Astrocyte of the spinal cord (primary cell): ENCODE measurements around the gene TTLL11.
A peak's percentile ranks its signal among the peaks of the same experiment; 100 is the strongest.

Experiments used
- DNase-seq: peaks from one replicate; pipeline ENCODE4 v3.0.0; 2011; ENCODE audit warnings: low read depth, low spot score
- H3K4me3 ChIP-seq: 2 replicates; pipeline ENCODE4 v1.5.1; 2011; ENCODE audit warnings: low read depth, mild to moderate bottlenecking, low read length, moderate library complexity
- in situ Hi-C: cut with HindIII; loops from 2 replicates; pipeline ENCODE4 v1.10.0; 2017; ENCODE audit warnings: low sequenced_read_pairs
- TF ChIP-seq, protein P1 (sequence below): IDR thresholded peaks from 2 replicates; pipeline ENCODE4 v1.5.1; 2012; ENCODE audit warnings: low read depth, mild to moderate bottlenecking, low read length, inconsistent platforms

The TTLL11 gene

GRCh38 chr9:121976751-121977150 lies 116.4 kb downstream of the TTLL11 start:
- in situ Hi-C loops = loop anchor here (25.0 kb wide), 1 partner anchor 239 kb away; no protein-coding TSS in a partner anchor
- TF ChIP-seq, protein P1, sequence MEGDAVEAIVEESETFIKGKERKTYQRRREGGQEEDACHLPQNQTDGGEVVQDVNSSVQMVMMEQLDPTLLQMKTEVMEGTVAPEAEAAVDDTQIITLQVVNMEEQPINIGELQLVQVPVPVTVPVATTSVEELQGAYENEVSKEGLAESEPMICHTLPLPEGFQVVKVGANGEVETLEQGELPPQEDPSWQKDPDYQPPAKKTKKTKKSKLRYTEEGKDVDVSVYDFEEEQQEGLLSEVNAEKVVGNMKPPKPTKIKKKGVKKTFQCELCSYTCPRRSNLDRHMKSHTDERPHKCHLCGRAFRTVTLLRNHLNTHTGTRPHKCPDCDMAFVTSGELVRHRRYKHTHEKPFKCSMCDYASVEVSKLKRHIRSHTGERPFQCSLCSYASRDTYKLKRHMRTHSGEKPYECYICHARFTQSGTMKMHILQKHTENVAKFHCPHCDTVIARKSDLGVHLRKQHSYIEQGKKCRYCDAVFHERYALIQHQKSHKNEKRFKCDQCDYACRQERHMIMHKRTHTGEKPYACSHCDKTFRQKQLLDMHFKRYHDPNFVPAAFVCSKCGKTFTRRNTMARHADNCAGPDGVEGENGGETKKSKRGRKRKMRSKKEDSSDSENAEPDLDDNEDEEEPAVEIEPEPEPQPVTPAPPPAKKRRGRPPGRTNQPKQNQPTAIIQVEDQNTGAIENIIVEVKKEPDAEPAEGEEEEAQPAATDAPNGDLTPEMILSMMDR = no peak
- peak; percentile 65 for DNase-seq
- H3K4me3 ChIP-seq = no peak overlapping the region

DNA sequence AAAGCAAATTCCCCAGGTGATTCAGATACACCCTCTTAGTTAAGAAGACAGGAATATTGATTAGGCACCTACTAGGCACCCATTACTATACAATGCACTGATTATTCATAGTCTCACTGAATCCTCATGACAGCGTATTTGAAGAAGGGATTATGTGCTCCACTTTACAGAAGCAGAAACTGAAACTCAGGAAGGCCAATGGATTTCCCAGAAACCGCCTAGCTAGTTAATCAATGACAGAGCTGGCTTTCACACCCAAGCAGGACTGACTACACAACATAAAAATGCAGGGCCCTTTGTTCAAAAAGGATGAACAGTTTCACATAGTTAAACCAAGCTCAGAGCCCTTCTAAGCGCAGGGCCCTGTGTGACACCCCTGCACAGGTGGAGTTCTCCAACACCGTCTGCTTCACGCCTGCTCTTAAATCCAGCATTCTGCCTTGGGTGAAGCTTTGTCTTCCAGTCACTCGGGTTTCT lies 117.3 kb downstream of the TTLL11 start:
- DNase-seq = peak; percentile 50
- in situ Hi-C loops = loop anchor here (25.0 kb wide), 1 partner anchor 239 kb away; no protein-coding TSS in a partner anchor
- TF ChIP-seq, protein P1 = no peak
- no peak overlapping the region for H3K4me3 ChIP-seq

DNA sequence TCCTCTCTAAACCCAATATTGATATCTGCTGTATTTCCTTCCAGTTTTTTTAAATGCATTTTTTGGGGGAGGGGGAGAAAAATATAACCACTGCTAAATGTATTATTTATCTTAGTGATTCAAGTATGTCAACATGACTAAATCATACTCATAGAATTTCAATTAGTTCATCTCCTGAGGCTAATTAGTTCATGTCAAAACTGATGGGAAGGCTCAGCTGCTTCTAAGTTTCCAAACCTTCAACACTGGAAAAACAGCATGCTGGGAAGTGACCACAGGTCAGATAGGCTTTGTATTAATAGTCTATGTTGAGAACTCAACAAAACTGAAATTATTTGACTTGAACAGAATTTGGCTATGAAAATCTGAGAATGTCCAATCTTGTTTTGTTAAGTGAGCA lies 118.7 kb downstream of the TTLL11 start:
- no peak overlapping the region for H3K4me3 ChIP-seq
- DNase-seq = no peak
- TF ChIP-seq, protein P1 = no peak
- in situ Hi-C loops = no loop called here

DNA sequence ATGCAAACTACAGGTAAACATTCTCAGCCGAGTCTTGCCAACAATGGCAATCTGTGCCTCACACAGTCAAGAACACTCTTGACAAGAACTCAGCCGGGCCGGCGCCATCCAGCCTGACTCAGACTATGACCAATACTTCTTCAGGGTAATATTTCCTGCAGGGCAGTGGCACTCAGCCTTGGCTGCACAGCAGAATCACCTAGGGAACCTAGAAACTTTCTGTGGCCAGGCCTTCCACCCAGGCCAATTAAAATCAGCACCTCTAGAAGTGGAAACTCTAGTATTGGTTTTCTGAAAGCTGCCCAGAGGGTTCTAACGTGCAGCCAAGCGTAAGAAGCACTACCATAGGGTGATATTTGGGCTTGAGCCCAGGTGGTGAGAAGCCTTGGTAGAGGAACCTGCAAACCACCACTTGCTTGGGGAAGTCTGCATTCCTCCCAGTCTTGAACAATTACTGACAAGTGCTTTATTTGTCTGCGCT lies 120.6 kb downstream of the TTLL11 start:
- DNase-seq = peak; percentile 85
- TF ChIP-seq, protein P1 = no peak
- H3K4me3 ChIP-seq = no peak overlapping the region
- in situ Hi-C loops = no loop called here

DNA sequence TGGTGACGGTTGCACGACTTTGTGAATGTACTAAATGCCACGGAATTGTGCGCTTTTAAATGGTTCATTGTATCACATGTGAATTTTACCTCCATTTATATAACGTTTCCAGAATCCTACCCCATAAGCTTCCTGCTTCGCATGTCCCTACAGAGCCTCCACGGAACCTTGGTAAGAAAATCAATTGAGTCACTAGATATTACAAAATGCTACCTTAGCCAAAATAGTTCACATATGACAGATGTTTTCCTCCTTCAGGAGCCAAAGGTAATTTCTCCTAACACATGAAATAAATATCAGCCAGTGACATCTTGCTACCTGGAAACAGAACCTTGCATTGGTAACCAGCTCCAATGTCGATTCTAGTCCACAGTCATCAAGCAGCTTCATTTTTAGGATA lies 125.1 kb downstream of the TTLL11 start:
- TF ChIP-seq, protein P1 = no peak
- H3K4me3 ChIP-seq = no peak overlapping the region
- in situ Hi-C loops = no loop called here
- no peak for DNase-seq

DNA sequence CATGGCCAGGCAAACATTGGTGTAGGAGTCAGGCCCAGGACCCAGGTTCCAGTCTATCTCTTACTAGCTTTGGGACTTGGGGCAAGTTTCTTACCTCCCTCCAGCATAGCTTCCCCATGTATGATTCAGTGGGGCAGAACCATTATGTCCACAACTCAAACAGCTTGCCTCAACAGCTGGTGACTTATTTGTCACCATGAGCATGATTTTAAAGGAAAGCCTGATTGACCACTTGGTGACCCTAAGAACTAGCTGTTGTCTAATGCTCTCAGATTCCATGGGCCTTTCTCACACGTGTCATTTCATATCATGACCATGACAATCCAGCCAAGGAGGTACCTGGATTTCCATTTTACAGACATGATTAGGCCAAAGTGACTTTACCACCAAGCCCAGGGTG lies 126.4 kb downstream of the TTLL11 start:
- no peak overlapping the region for H3K4me3 ChIP-seq
- in situ Hi-C loops = no loop called here
- no peak for DNase-seq
- TF ChIP-seq, protein P1 = no peak
